RWPE1 (cell line): ENCODE results near the gene NXN.

Experiments used
- CTCF ChIA-PET: fragments of 350-600 bp; sonication (Branson Sonifier 250); formaldehyde crosslinking; extraction: SDS; loops from one replicate; lab custom pipeline; 2021; lab: Yijun Ruan, JAX
- POLR2A ChIA-PET: fragments of 400-600 bp; formaldehyde crosslinking; extraction: SDS; loops from one replicate; lab custom pipeline; 2020; ENCODE audit warnings: antibody characterized with exemption; ENCODE audit not compliant: low non-redundant PET; lab: Yijun Ruan, JAX
- DNase-seq: peaks from one replicate; pipeline ENCODE4 v3.0.0; 2012; ENCODE audit warnings: low spot score
- H3K27ac ChIP-seq: fragments of 450-650 bp; 2 replicates; pipeline ENCODE4 v1.5.1; 2017
- TF ChIP-seq, protein P1 (sequence below): fragments of 450-650 bp; conservative IDR thresholded peaks from 2 replicates; pipeline ENCODE4 v1.5.1; 2017; ENCODE audit warnings: low read depth, mild to moderate bottlenecking

NXN gene

DNA sequence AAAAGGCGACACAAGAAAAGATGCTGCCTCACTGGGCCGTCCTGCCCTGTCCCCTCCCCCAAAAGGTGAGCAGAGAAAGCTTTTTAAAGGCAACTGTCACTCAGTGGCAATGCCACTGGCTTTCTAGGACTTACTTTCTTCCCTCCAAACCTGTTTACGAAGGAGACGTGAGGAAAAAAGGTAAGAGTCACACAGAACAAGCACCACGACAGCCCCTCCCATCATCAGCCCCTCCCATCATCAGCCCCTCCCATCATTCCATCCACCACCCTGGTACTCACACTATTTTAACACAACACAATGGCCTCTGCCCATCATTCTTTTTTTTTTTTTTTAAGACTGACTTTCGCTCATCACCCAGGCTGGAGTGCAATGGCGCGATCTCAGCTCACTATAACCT lies 77.1 kb downstream of the NXN start:
- CTCF ChIA-PET: interaction anchor here (0.6 kb wide), 2 partner anchors 34 to 150 kb away, joined by 3 to 4 read pairs; no protein-coding TSS in a partner anchor
- no peak for DNase-seq
- TF ChIP-seq, protein P1, sequence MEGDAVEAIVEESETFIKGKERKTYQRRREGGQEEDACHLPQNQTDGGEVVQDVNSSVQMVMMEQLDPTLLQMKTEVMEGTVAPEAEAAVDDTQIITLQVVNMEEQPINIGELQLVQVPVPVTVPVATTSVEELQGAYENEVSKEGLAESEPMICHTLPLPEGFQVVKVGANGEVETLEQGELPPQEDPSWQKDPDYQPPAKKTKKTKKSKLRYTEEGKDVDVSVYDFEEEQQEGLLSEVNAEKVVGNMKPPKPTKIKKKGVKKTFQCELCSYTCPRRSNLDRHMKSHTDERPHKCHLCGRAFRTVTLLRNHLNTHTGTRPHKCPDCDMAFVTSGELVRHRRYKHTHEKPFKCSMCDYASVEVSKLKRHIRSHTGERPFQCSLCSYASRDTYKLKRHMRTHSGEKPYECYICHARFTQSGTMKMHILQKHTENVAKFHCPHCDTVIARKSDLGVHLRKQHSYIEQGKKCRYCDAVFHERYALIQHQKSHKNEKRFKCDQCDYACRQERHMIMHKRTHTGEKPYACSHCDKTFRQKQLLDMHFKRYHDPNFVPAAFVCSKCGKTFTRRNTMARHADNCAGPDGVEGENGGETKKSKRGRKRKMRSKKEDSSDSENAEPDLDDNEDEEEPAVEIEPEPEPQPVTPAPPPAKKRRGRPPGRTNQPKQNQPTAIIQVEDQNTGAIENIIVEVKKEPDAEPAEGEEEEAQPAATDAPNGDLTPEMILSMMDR: no peak
- POLR2A ChIA-PET: no interaction called here
- H3K27ac ChIP-seq: peak overlapping the region; percentile 99

DNA sequence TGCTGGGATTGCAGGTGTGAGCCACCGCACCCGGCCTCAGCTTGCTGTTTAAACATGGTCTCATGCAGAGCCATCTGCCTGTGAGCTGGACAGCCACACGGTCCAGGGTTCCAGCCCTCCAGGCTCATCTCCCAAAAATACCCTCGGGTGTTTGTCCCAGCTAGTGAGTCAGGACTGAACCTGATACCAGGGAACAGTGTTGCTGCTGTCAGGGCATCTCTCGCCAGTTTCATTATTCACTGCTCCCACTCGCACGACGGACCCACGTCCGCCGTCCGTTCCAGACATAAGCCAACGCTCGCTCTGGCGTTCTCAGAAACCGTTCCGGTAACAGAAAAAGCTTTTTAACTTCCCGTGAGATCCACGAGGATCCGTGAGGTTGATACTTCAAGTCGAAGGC lies 77.6 kb downstream of the NXN start:
- H3K27ac ChIP-seq: peak overlapping the region; percentile 99
- TF ChIP-seq, protein P1: no peak
- CTCF ChIA-PET: interaction anchor here (0.6 kb wide), 1 partner anchor 149 kb away, joined by 4 read pairs; no protein-coding TSS in a partner anchor
- no peak for DNase-seq
- POLR2A ChIA-PET: no interaction called here

DNA sequence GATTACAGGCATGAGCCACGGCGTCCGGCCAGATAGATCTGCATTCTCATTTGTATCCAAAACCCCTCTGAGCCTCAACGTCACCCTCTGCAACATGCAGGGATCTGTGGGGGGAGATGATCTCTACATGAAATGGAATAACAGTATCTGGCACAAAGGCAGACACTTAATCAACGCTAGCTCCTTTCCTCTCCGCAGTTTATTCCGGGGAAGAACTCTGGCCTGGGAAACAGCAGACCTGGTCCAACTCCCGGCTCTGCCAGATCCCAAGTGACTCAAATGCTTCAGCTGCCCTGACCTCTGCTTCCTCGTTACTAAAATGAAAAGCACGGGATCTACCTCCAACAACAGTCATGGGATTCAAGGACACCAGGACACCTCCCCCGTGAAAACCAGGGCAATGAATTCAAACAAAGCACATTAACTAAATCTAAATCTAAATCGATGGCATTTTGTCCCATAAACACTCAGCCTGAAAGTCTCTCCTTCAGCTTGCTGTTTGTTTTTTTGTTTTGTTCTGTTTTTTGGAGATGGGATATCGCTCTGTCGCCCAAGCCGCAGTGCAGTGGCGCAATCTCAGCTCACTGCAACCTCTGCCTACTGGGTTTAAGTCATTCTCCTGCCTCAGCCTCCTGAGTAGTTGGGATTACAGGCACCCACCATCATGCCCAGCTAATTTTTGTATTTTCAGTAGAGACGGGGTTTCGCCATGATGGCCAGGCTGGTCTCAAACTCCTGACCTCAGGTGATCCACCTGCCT lies 78.2 kb downstream of the NXN start:
- POLR2A ChIA-PET: interaction anchor here (0.6 kb wide), 1 partner anchor 45 kb away, joined by 8 read pairs; no protein-coding TSS in a partner anchor
- peak overlapping the region; percentile 99 for H3K27ac ChIP-seq
- CTCF ChIA-PET: no interaction called here
- no peak for DNase-seq
- TF ChIP-seq, protein P1: no peak

DNA sequence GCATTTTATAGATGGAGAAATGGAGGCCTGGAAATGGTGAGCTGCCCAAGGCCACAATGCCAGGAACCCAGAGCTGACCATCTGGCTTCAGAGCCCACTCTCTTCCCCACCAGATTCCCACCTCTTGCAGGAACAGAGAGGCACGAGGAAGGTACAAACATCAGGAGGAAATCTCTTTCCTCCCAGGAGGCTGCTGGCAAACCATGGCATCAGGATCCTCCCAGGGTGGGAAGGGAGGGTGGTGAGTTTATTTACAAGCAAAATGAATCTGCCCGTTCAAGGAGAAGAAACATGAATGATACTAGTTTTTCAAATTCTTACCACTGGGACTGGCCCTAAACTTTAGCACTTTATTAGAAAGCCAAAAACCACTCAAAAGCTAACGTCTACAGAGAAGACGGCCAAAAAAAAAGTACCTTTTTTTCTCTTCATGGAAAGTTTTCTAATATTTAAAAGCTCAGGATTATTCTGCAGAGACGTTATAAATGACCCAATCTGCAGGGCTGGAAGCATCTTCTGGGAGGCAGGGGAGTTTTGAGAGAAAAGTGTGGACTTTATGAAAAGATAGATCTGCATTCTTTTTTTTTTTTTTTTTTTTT lies 79.1 kb downstream of the NXN start:
- ChIA-PET CTCF (interaction anchor here (0.7 kb wide), 1 partner anchor 13 kb away, joined by 3 read pairs; no protein-coding TSS in a partner anchor), POLR2A (no interaction called here)
- H3K27ac ChIP-seq: peak overlapping the region; percentile 99
- TF ChIP-seq, protein P1: no peak
- DNase-seq: no peak

DNA sequence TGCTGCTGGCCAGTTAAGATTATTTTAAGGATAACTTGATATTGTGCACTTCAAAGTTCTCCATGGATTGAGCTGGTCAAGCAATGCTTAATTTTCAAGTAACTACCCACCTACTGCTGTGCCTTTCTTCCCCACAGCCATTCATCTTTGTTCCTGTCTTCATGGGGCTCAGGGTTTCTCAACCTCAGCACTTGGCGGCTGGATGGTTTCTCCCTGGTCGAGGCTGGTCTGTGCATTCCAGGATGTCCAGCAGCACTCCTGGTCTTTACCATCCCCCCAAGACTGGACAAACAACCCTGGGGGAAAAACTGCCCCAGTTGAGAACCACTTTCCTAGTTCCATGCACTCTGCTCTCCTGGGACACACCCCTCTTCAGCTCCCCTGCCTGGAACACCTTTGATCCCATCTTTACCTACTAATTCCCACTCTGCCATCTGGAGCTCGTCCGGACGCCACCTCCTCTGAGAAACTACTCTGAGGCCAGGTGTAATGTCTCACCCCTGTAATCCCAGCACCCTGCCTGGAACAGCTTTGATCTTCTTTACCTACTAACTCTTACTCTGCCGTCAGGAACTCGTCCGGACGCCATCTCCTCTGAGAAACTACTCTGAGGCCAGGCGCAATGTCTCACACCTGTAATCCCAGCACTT lies 81.5 kb downstream of the NXN start:
- TF ChIP-seq, protein P1: no peak
- H3K27ac ChIP-seq: peak overlapping the region; percentile 45
- CTCF ChIA-PET: no interaction called here
- DNase-seq: no peak
- POLR2A ChIA-PET: no interaction called here

DNA sequence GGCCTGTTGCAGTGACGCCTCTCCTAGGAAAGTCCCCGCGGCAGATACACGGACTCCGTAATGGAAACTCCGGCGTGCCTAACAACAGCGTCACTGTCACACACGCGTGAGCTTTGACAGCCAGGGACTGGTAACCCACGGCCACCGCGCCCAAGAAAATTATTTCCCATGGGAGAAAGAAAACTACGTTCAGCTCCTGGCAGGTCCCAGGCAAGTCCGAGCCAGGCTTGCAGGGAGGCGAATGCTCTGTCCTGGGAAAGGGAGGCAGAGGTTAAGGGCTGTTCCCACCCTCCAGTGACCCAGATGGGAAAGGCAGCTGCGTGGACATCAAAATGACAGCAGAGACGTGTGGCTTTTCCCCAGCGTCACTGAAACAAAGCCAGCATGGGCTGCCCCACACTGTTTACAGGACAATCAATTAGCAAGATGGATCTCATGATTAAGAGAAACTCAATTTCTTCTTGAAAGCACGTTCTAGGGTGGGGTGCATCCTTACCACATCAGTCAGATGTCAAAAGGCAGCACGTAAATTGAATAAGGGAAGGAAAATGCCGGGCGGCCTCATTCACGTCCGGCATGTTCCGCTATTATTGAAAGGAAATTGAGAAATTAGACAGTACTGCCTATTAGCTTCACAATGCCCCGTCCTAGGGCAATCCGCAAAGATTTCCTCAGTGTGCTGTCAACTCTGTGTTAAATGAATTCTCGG lies 82.5 kb downstream of the NXN start:
- POLR2A ChIA-PET: no interaction called here
- CTCF ChIA-PET: no interaction called here
- DNase-seq: no peak
- H3K27ac ChIP-seq: peak overlapping the region; percentile 45
- TF ChIP-seq, protein P1: no peak
